Measurements from ENCODE around the gene XCR1. TPM values are rescaled to one million over a fixed set of nuclear protein-coding genes. Genes with fewer than 3 reads are reported as not detected.

The XCR1 gene
- total and polyA plus RNA-seq, 4 donors = 0.26 to 0.63 TPM; not detected in 2

GRCh38 chr3:45968706-45969105 is 58.6 kb downstream of the XCR1 start:
- DNase-seq = no peak
- H3K4me1 ChIP-seq (ENCODE audit: control insufficient read depth in 1 of 2, insufficient read depth in 2 of 2, low read length in 2 of 2) = peaks cover 0 to 3% of the 10 kb centered on the region in 2 donors

GRCh38 chr3:45968149-45968548 is 59.1 kb downstream of the XCR1 start:
- Histone ChIP-seq H3K4me1 (ENCODE audit: control insufficient read depth in 1 of 2, insufficient read depth in 2 of 2, low read length in 2 of 2) (peaks cover 0 to 3% of the 10 kb centered on the region in 2 donors), H3K9me3 (ENCODE audit: control insufficient read depth, low read length) (no peaks in the 10 kb centered on the region), H3K27ac (ENCODE audit: low read depth in 1 of 2, low read length in 2 of 2) (peak overlapping the region in 1 of 2 donors; percentile 41), H3K27me3 (ENCODE audit: control insufficient read depth in 1 of 2, insufficient read depth in 2 of 2, low read length in 1 of 2) (no peaks in the 10 kb centered on the region), H3K36me3 (ENCODE audit: control insufficient read depth in 1 of 2, insufficient read depth in 2 of 2, low read length in 1 of 2) (peaks cover 0 to 7% of the 10 kb centered on the region in 2 donors), H3K4me3 (ENCODE audit: low read length in 2 of 2) (no peak overlapping the region)
- DNase-seq = no peak
- 45 to 50% methylated on average over 9 of the region's 9 CpGs for WGBS, 2 donors
- intact Hi-C loops (cut with DNase I) = loop anchor here in 1 of 2 donors (2.0 kb wide), 1 partner anchor 27 kb away; no protein-coding TSS in a partner anchor
- ATAC-seq (ENCODE audit: low FRiP score) = no peak

More at GRCh38 chr3:45968706-45969105, 58.6 kb downstream of the XCR1 start:
- H3K36me3 ChIP-seq (ENCODE audit: control insufficient read depth in 1 of 2, insufficient read depth in 2 of 2, low read length in 1 of 2) = peaks cover 0 to 7% of the 10 kb centered on the region in 2 donors
- WGBS, 2 donors = 50 to 53% methylated on average over 2 of the region's 2 CpGs
- H3K27me3 ChIP-seq (ENCODE audit: control insufficient read depth in 1 of 2, insufficient read depth in 2 of 2, low read length in 1 of 2) = no peaks in the 10 kb centered on the region
- ATAC-seq (ENCODE audit: low FRiP score) = no peak
- H3K27ac ChIP-seq (ENCODE audit: low read depth in 1 of 2, low read length in 2 of 2) = no peak overlapping the region
- no peaks in the 10 kb centered on the region for H3K9me3 ChIP-seq (ENCODE audit: control insufficient read depth, low read length)
- intact Hi-C loops (cut with DNase I) = loop anchor here in 1 of 2 donors (2.0 kb wide), 1 partner anchor 28 kb away; no protein-coding TSS in a partner anchor
- no peak overlapping the region for H3K4me3 ChIP-seq (ENCODE audit: low read length in 2 of 2)

- peak in 1 of 2 donors; percentile 64 for DNase-seq
- Histone ChIP-seq H3K27me3 (ENCODE audit: control insufficient read depth in 1 of 2, insufficient read depth in 2 of 2, low read length in 1 of 2) (no peaks in the 10 kb centered on the region), H3K9me3 (ENCODE audit: control insufficient read depth, low read length) (no peaks in the 10 kb centered on the region), H3K4me3 (ENCODE audit: low read length in 2 of 2) (no peak overlapping the region), H3K36me3 (ENCODE audit: control insufficient read depth in 1 of 2, insufficient read depth in 2 of 2, low read length in 1 of 2) (peaks cover 0 to 7% of the 10 kb centered on the region in 2 donors), H3K27ac (ENCODE audit: low read depth in 1 of 2, low read length in 2 of 2) (peak overlapping the region in 1 of 2 donors; percentile 41), H3K4me1 (ENCODE audit: control insufficient read depth in 1 of 2, insufficient read depth in 2 of 2, low read length in 2 of 2) (no peaks in the 10 kb centered on the region)
- intact Hi-C loops (cut with DNase I) = loop anchor here in 1 of 2 donors (2.0 kb wide), 1 partner anchor 27 kb away; no protein-coding TSS in a partner anchor
- WGBS, 2 donors = 22 to 24% methylated on average over 8 of the region's 8 CpGs
- peak; percentile 45 for ATAC-seq (ENCODE audit: low FRiP score)
These were observed 59.6 kb downstream of the XCR1 start for GRCh38 chr3:45967724-45968123.

Other genes with a start within 250 kb of the XCR1 start
- gene SLC6A20, start 230.9 kb downstream of the XCR1 start, total RNA-seq = under 1 TPM; 0.10 to 0.15 TPM
- gene SLC6A20, start 230.9 kb downstream of the XCR1 start, polyA plus RNA-seq = 1 to 10 TPM in 1 of 2 donors, not detected in 1; 1.0 TPM
- 10 to 100 TPM in 1 of 2 donors, 1 to 10 TPM in 1; 9.8 to 16.3 TPM for gene LZTFL1, start 185.4 kb downstream of the XCR1 start, total RNA-seq
- 10 to 100 TPM; 10.9 to 11.3 TPM for gene LZTFL1, start 185.4 kb downstream of the XCR1 start, polyA plus RNA-seq
- gene CCR9, start 140.9 kb downstream of the XCR1 start, total RNA-seq = not detected
- gene CCR9, start 140.9 kb downstream of the XCR1 start, polyA plus RNA-seq = under 1 TPM in 1 of 2 donors, not detected in 1; 0.25 TPM
- gene CXCR6, start 84.0 kb downstream of the XCR1 start, total RNA-seq = 1 to 10 TPM; 1.4 to 2.8 TPM
- 1 to 10 TPM in 1 of 2 donors, not detected in 1; 2.9 TPM for gene CXCR6, start 84.0 kb downstream of the XCR1 start, polyA plus RNA-seq
- 10 to 100 TPM; 75.5 to 91.8 TPM for gene FYCO1, start 31.7 kb downstream of the XCR1 start, total RNA-seq
- 10 to 100 TPM; 15.9 to 27.9 TPM for gene FYCO1, start 31.7 kb downstream of the XCR1 start, polyA plus RNA-seq
- gene CCR1, start 180.8 kb upstream of the XCR1 start, total RNA-seq = 10 to 100 TPM; 13.9 to 21.5 TPM
- gene CCR1, start 180.8 kb upstream of the XCR1 start, polyA plus RNA-seq = 1 to 10 TPM; 1.2 to 5.1 TPM
- gene CCR3, start 215.0 kb upstream of the XCR1 start, total RNA-seq = under 1 TPM in 1 of 2 donors, not detected in 1; 0.29 TPM
- not detected for gene CCR3, start 215.0 kb upstream of the XCR1 start, polyA plus RNA-seq